WTC11 (cell line): ENCODE data around the gene IL20RA. TPM values are rescaled to one million over a fixed set of nuclear protein-coding genes. Genes with fewer than 3 reads are reported as not detected.

Experiments
- ATAC-seq: fragments of 200-7000 bp; cut with Tn5 transposase; 2 replicates; pipeline ENCODE4 v1.10.0; 2021; ENCODE audit warnings: mild to moderate bottlenecking, moderate library complexity
- CTCF ChIA-PET: fragments of 300-600 bp; sonication (Branson Sonifier 250); formaldehyde crosslinking; loops from one replicate; lab custom pipeline; 2021; ENCODE audit warnings: antibody characterized with exemption; lab: Charles Lee
- POLR2A ChIA-PET: fragments of 350-600 bp; sonication (Branson Sonifier 250); formaldehyde crosslinking; loops from one replicate; lab custom pipeline; 2021; ENCODE audit warnings: antibody characterized with exemption; lab: Charles Lee
- DNase-seq: peaks from one replicate; pipeline ENCODE4 v3.0.0; 2021; ENCODE audit warnings: low spot score
- H3K27ac Mint-ChIP-seq: 2 replicates; pipeline ENCODE4 v1.8.0; 2021; ENCODE audit warnings: mixed read lengths
- H3K27me3 Mint-ChIP-seq: 2 replicates; pipeline ENCODE4 v1.8.0; 2021; ENCODE audit warnings: low read depth, mild to moderate bottlenecking, moderate library complexity, mixed read lengths
- H3K36me3 Mint-ChIP-seq: 2 replicates; pipeline ENCODE4 v1.8.0; 2021; ENCODE audit warnings: mixed read lengths
- H3K4me1 Mint-ChIP-seq: 2 replicates; pipeline ENCODE4 v1.8.0; 2022; ENCODE audit warnings: mixed read lengths
- H3K4me3 Mint-ChIP-seq: 2 replicates; pipeline ENCODE4 v1.8.0; 2021; ENCODE audit warnings: mild to moderate bottlenecking, moderate library complexity, mixed read lengths
- H3K9me3 Mint-ChIP-seq: 2 replicates; pipeline ENCODE4 v1.8.0; 2021; ENCODE audit warnings: mixed read lengths
- AFF4 ChIP-seq: sonication (generic); formaldehyde crosslinking; IDR thresholded peaks from 2 replicates; pipeline ENCODE4 v1.8.1; 2023; ENCODE audit warnings: mild to moderate bottlenecking, missing genetic modification reagents, borderline replicate concordance
- ARID4B ChIP-seq: sonication (generic); formaldehyde crosslinking; IDR thresholded peaks from 2 replicates; pipeline ENCODE4 v1.8.0; 2023; ENCODE audit warnings: missing genetic modification reagents, mild to moderate bottlenecking, borderline replicate concordance
- ATF3 ChIP-seq: sonication (generic); formaldehyde crosslinking; conservative IDR thresholded peaks from 2 replicates; pipeline ENCODE4 v1.8.1; 2022; ENCODE audit warnings: mild to moderate bottlenecking, missing genetic modification reagents
- CBFB ChIP-seq: sonication (generic); formaldehyde crosslinking; IDR thresholded peaks from 2 replicates; pipeline ENCODE4 v1.8.1; 2022; ENCODE audit warnings: mild to moderate bottlenecking, low read depth, missing genetic modification reagents
- CREM ChIP-seq: sonication (generic); formaldehyde crosslinking; IDR thresholded peaks from 2 replicates; pipeline ENCODE4 v1.8.1; 2022; ENCODE audit warnings: mild to moderate bottlenecking, missing genetic modification reagents, moderate library complexity
- E2F1 ChIP-seq: sonication (generic); formaldehyde crosslinking; IDR thresholded peaks from 2 replicates; pipeline ENCODE4 v1.8.0; 2022; ENCODE audit warnings: mild to moderate bottlenecking, missing genetic modification reagents
- GRHL2 ChIP-seq: fragments of 250-450 bp; sonication (Bioruptor Pico); IDR thresholded peaks from 2 replicates; pipeline ENCODE4 v1.8.0; 2022; ENCODE audit warnings: mild to moderate bottlenecking, moderate library complexity; ENCODE audit not compliant: insufficient replicate concordance, severe bottlenecking
- JAZF1 ChIP-seq: fragments of 250-450 bp; sonication (Bioruptor Pico); IDR thresholded peaks from 2 replicates; pipeline ENCODE4 v1.9.0; 2021; ENCODE audit warnings: moderate library complexity, mild to moderate bottlenecking, inconsistent platforms
- MXD4 ChIP-seq: fragments of 250-450 bp; sonication (Bioruptor Pico); IDR thresholded peaks from 2 replicates; pipeline ENCODE4 v1.8.0; 2021; ENCODE audit warnings: mild to moderate bottlenecking, moderate library complexity, borderline replicate concordance
- NFATC4 ChIP-seq: fragments of 250-450 bp; sonication (Bioruptor Pico); IDR thresholded peaks from 2 replicates; pipeline ENCODE4 v1.9.0; 2021; ENCODE audit warnings: mild to moderate bottlenecking
- NR3C1 ChIP-seq: sonication (generic); formaldehyde crosslinking; conservative IDR thresholded peaks from 2 replicates; pipeline ENCODE4 v1.8.1; 2023; ENCODE audit warnings: low read depth, mild to moderate bottlenecking, missing genetic modification reagents
- SOX15 ChIP-seq: fragments of 250-450 bp; sonication (Bioruptor Pico); IDR thresholded peaks from 2 replicates; pipeline ENCODE4 v1.9.0; 2021; ENCODE audit warnings: mild to moderate bottlenecking
- ZNF219 ChIP-seq: sonication (generic); formaldehyde crosslinking; IDR thresholded peaks from 2 replicates; pipeline ENCODE4 v1.8.0; 2023; ENCODE audit warnings: missing genetic modification reagents, mild to moderate bottlenecking, borderline replicate concordance
- ZNF317 ChIP-seq: sonication (generic); formaldehyde crosslinking; IDR thresholded peaks from 2 replicates; pipeline ENCODE4 v1.8.1; 2023; ENCODE audit warnings: low read depth, mild to moderate bottlenecking, moderate library complexity, missing genetic modification reagents, borderline replicate concordance
- ZNF423 ChIP-seq: fragments of 250-450 bp; sonication (Bioruptor Pico); IDR thresholded peaks from 2 replicates; pipeline ENCODE4 v2.1.2; 2022; ENCODE audit warnings: mild to moderate bottlenecking, moderate library complexity
- total RNA-seq: library from RNA; stranded (reverse); gene quantifications from 3 replicates; pipeline ENCODE4 v1.2.3, GENCODE V29; 2021
- TF ChIP-seq, protein P1 (sequence below): sonication (generic); formaldehyde crosslinking; IDR thresholded peaks from 2 replicates; pipeline ENCODE4 v1.8.1; 2022; ENCODE audit warnings: low read depth, mild to moderate bottlenecking, moderate library complexity, missing genetic modification reagents, borderline replicate concordance
- TF ChIP-seq, protein P2 (sequence below): sonication (generic); formaldehyde crosslinking; IDR thresholded peaks from 2 replicates; pipeline ENCODE4 v1.8.1; 2023; ENCODE audit warnings: mild to moderate bottlenecking, missing genetic modification reagents
- TF ChIP-seq, protein P3 (sequence below): sonication (generic); formaldehyde crosslinking; IDR thresholded peaks from 2 replicates; pipeline ENCODE4 v1.8.0; 2022; ENCODE audit warnings: missing genetic modification reagents

IL20RA gene
- total RNA-seq, 1 experiment from 2014 or later: 1.3 TPM

- CTCF ChIA-PET: interaction anchor here (0.8 to 4.0 kb wide), 4 partner anchors 11 to 106 kb away, joined by 3 to 19 read pairs (median 3); no protein-coding TSS in a partner anchor
- H3K4me3 Mint-ChIP-seq: no peak overlapping the region
- TF ChIP-seq ZNF423: no peak
- no peak for TF ChIP-seq JAZF1 (CRISPR knock-in tag)
- TF ChIP-seq E2F1 (CRISPR knock-in tag): no peak
- no peak for TF ChIP-seq MXD4 (CRISPR knock-in tag)
- TF ChIP-seq GRHL2 (CRISPR knock-in tag): no peak
- no peak for TF ChIP-seq ATF3 (CRISPR knock-in tag)
- TF ChIP-seq NFATC4 (CRISPR knock-in tag): no peak
- TF ChIP-seq, protein P1, sequence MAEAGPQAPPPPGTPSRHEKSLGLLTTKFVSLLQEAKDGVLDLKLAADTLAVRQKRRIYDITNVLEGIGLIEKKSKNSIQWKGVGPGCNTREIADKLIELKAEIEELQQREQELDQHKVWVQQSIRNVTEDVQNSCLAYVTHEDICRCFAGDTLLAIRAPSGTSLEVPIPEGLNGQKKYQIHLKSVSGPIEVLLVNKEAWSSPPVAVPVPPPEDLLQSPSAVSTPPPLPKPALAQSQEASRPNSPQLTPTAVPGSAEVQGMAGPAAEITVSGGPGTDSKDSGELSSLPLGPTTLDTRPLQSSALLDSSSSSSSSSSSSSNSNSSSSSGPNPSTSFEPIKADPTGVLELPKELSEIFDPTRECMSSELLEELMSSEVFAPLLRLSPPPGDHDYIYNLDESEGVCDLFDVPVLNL: no peak
- no peak for TF ChIP-seq AFF4 (CRISPR knock-in tag)
- no peak overlapping the region for H3K27ac Mint-ChIP-seq
- ATAC-seq (no peak), DNase-seq (no peak)
- H3K4me1 Mint-ChIP-seq: peaks cover 8% of the 10 kb centered on the region
- H3K9me3 Mint-ChIP-seq: peaks cover 3% of the 10 kb centered on the region; the same call in 1 of the 2 replicates
- no peaks in the 10 kb centered on the region for H3K27me3 Mint-ChIP-seq
- H3K36me3 Mint-ChIP-seq: no peaks in the 10 kb centered on the region; the same call in 1 of the 2 replicates
- POLR2A ChIA-PET: no interaction called here
These were observed 74.8 kb downstream of the IL20RA start for GRCh38 chr6:136969930-136970329.

GRCh38 chr6:136969433-136969832 lies 75.3 kb downstream of the IL20RA start:
- DNase-seq: no peak
- H3K27ac Mint-ChIP-seq: no peak overlapping the region
- H3K9me3 Mint-ChIP-seq: peaks cover 3% of the 10 kb centered on the region; the same call in 1 of the 2 replicates
- no peak for ATAC-seq
- H3K27me3 Mint-ChIP-seq: no peaks in the 10 kb centered on the region
- H3K4me1 Mint-ChIP-seq: peaks cover 13% of the 10 kb centered on the region
- CTCF ChIA-PET: interaction anchor here (1.7 to 4.0 kb wide), 2 partner anchors 44 to 107 kb away, joined by 3 to 19 read pairs; no protein-coding TSS in a partner anchor
- H3K4me3 Mint-ChIP-seq: no peak overlapping the region
- POLR2A ChIA-PET: no interaction called here
- no peaks in the 10 kb centered on the region; the same call in 1 of the 2 replicates for H3K36me3 Mint-ChIP-seq
- no peak for TF ChIP-seq SOX15
- TF ChIP-seq NR3C1: no peak
- no peak for TF ChIP-seq ZNF219 (CRISPR knock-in tag)
- TF ChIP-seq CREM (CRISPR knock-in tag): no peak
- TF ChIP-seq CBFB: no peak
- TF ChIP-seq, protein P2, sequence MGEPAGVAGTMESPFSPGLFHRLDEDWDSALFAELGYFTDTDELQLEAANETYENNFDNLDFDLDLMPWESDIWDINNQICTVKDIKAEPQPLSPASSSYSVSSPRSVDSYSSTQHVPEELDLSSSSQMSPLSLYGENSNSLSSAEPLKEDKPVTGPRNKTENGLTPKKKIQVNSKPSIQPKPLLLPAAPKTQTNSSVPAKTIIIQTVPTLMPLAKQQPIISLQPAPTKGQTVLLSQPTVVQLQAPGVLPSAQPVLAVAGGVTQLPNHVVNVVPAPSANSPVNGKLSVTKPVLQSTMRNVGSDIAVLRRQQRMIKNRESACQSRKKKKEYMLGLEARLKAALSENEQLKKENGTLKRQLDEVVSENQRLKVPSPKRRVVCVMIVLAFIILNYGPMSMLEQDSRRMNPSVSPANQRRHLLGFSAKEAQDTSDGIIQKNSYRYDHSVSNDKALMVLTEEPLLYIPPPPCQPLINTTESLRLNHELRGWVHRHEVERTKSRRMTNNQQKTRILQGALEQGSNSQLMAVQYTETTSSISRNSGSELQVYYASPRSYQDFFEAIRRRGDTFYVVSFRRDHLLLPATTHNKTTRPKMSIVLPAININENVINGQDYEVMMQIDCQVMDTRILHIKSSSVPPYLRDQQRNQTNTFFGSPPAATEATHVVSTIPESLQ (CRISPR knock-in tag): no peak
- TF ChIP-seq ZNF317 (CRISPR knock-in tag): no peak
- TF ChIP-seq ARID4B (CRISPR knock-in tag): no peak
- TF ChIP-seq, protein P3, sequence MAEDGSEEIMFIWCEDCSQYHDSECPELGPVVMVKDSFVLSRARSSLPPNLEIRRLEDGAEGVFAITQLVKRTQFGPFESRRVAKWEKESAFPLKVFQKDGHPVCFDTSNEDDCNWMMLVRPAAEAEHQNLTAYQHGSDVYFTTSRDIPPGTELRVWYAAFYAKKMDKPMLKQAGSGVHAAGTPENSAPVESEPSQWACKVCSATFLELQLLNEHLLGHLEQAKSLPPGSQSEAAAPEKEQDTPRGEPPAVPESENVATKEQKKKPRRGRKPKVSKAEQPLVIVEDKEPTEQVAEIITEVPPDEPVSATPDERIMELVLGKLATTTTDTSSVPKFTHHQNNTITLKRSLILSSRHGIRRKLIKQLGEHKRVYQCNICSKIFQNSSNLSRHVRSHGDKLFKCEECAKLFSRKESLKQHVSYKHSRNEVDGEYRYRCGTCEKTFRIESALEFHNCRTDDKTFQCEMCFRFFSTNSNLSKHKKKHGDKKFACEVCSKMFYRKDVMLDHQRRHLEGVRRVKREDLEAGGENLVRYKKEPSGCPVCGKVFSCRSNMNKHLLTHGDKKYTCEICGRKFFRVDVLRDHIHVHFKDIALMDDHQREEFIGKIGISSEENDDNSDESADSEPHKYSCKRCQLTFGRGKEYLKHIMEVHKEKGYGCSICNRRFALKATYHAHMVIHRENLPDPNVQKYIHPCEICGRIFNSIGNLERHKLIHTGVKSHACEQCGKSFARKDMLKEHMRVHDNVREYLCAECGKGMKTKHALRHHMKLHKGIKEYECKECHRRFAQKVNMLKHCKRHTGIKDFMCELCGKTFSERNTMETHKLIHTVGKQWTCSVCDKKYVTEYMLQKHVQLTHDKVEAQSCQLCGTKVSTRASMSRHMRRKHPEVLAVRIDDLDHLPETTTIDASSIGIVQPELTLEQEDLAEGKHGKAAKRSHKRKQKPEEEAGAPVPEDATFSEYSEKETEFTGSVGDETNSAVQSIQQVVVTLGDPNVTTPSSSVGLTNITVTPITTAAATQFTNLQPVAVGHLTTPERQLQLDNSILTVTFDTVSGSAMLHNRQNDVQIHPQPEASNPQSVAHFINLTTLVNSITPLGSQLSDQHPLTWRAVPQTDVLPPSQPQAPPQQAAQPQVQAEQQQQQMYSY (CRISPR knock-in tag): no peak
